ENCODE data around the gene RCE1.

The RCE1 gene

DNA sequence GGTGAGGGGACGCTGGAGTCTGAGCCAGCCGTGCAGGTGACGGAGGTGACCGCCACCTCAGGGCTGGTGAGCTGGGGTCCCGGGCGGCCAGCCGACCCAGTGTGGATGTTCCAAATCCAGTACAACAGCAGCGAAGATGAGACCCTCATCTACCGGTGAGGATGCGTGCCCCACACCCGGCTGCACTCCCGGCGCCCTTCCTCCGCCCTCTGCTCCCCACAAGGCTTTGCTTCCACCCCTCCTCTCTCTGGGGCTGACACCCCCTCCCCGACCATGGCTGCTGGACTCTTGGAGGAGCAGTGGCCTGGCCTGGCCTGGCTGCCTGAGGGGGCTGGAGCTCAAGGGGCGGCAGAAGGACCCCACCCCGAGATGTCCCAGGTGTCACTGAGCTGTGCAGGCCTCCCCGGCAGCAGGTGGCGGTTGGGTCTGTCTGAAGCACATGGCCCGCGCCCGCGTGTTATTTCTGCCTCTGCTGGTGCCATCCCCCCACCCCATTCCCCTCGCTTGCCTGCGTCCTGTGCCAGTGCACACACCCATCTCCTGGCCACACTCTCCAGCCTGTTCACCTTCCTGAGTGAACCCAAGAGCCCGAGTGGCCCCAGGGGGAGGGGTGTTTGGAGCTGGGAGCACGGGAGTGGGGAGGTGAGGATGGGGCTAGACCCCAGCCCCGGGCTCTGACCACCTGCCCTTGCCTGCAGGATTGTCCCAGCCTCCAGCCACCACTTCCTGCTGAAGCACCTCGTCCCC, 15.9 kb downstream of the RCE1 start:
- Histone ChIP-seq H3K4me1 (ENCODE audit: control insufficient read depth, insufficient read depth, low read length) (no peaks in the 10 kb centered on the region), H3K36me3 (ENCODE audit: control insufficient read depth in 2 of 2, insufficient read depth in 1 of 2, low read length in 2 of 2) (peaks cover 0 to 19% of the 10 kb centered on the region in 2 experiments; a peak in 1 of 3 replicates), H3K4me3 (ENCODE audit: low read depth, low read length) (no peak overlapping the region), H3K27ac (ENCODE audit: extremely low read depth, low read depth, low read length) (no peak overlapping the region), H3K9me3 (ENCODE audit: control insufficient read depth, insufficient read depth, low read depth, low read length) (no peaks in the 10 kb centered on the region)
- ChIA-PET POLR2A (no interaction called here), CTCF (interaction anchor here (0.6 to 1.4 kb wide), 2 partner anchors 15 to 164 kb away, joined by 3 to 4 read pairs; partner anchors contain the start of gene RCE1)
- TF ChIP-seq IKZF3 (tag by site-specific recombination; IDR thresholded peaks at IDR 0.05) = no peak
- TF ChIP-seq BCL11B (tag by site-specific recombination; IDR thresholded peaks at IDR 0.05; ENCODE audit: low read depth) = 0 out of 2 replicates have a peak, but pooled peaks have one; percentile 17
- TF ChIP-seq ZNF391 (tag by site-specific recombination; IDR thresholded peaks at IDR 0.05; ENCODE audit: borderline replicate concordance, low read depth) = no peak
- TF ChIP-seq, protein P1, sequence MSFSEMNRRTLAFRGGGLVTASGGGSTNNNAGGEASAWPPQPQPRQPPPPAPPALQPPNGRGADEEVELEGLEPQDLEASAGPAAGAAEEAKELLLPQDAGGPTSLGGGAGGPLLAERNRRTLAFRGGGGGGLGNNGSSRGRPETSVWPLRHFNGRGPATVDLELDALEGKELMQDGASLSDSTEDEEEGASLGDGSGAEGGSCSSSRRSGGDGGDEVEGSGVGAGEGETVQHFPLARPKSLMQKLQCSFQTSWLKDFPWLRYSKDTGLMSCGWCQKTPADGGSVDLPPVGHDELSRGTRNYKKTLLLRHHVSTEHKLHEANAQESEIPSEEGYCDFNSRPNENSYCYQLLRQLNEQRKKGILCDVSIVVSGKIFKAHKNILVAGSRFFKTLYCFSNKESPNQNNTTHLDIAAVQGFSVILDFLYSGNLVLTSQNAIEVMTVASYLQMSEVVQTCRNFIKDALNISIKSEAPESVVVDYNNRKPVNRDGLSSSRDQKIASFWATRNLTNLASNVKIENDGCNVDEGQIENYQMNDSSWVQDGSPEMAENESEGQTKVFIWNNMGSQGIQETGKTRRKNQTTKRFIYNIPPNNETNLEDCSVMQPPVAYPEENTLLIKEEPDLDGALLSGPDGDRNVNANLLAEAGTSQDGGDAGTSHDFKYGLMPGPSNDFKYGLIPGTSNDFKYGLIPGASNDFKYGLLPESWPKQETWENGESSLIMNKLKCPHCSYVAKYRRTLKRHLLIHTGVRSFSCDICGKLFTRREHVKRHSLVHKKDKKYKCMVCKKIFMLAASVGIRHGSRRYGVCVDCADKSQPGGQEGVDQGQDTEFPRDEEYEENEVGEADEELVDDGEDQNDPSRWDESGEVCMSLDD (tag by site-specific recombination; IDR thresholded peaks at IDR 0.05) = no peak
- no peak for TF ChIP-seq ZNF302 (tag by site-specific recombination; IDR thresholded peaks at IDR 0.05; ENCODE audit: low read depth)
- no peak for TF ChIP-seq ZNF791 (tag by site-specific recombination; IDR thresholded peaks at IDR 0.05)
- no peak for TF ChIP-seq ZNF530 (tag by site-specific recombination; IDR thresholded peaks at IDR 0.05; ENCODE audit: low read depth)
- TF ChIP-seq KLF7 (tag by site-specific recombination; IDR thresholded peaks at IDR 0.05; ENCODE audit: borderline replicate concordance) = no peak

DNA sequence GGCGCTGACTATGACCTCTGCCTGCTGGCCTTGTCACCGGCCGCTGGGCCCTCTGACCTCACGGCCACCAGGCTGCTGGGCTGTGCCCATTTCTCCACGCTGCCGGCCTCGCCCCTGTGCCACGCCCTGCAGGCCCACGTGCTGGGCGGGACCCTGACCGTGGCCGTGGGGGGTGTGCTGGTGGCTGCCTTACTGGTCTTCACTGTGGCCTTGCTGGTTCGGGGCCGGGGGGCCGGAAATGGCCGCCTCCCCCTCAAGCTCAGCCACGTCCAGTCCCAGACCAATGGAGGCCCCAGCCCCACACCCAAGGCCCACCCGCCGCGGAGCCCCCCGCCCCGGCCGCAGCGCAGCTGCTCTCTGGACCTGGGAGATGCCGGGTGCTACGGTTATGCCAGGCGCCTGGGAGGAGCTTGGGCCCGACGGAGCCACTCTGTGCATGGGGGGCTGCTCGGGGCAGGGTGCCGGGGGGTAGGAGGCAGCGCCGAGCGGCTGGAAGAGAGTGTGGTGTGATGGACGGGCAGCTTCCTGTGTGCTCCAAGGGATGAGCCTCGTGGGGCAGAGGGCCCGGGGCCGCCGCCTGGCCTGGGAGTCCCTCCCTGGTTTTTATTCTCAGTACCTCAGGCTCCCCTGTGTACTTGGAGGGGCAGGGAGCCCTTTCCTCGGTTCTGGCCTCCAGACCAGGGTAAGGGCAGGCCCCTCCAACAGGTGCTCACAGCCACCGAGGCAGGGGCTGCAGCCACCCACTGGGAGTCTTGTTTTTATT, 16.6 kb downstream of the RCE1 start:
- H3K4me1 ChIP-seq (ENCODE audit: control insufficient read depth, insufficient read depth, low read length) = no peaks in the 10 kb centered on the region
- no peaks in the 10 kb centered on the region for H3K9me3 ChIP-seq (ENCODE audit: control insufficient read depth, insufficient read depth, low read depth, low read length)
- no peak overlapping the region for H3K4me3 ChIP-seq (ENCODE audit: low read depth, low read length)
- H3K27ac ChIP-seq (ENCODE audit: extremely low read depth, low read depth, low read length) = no peak overlapping the region
- no peak for TF ChIP-seq ZNF157 (tag by site-specific recombination; IDR thresholded peaks at IDR 0.05)
- peak; percentile 79; the same call in 1 of the 2 replicates for TF ChIP-seq KLF8 (tag by site-specific recombination; IDR thresholded peaks at IDR 0.05)
- TF ChIP-seq ZNF501 (tag by site-specific recombination; IDR thresholded peaks at IDR 0.05) = no peak
- peak; percentile 93 for TF ChIP-seq KLF1 (tag by site-specific recombination; IDR thresholded peaks at IDR 0.05)
- TF ChIP-seq ZNF274 (IDR thresholded peaks at IDR 0.05; ENCODE audit: low read length) = no peak
- no peak for TF ChIP-seq ZNF274 (tag by site-specific recombination; IDR thresholded peaks at IDR 0.05; ENCODE audit: borderline replicate concordance)
- TF ChIP-seq ZNF555 (tag by site-specific recombination; conservative IDR thresholded peaks at IDR 0.05) = no peak
- no peak for TF ChIP-seq ZNF549 (tag by site-specific recombination; IDR thresholded peaks at IDR 0.05)
- TF ChIP-seq ZNF112 (tag by site-specific recombination; IDR thresholded peaks at IDR 0.05) = no peak
- ChIA-PET POLR2A (no interaction called here), CTCF (interaction anchor here (0.6 kb wide), 1 partner anchor 165 kb away, joined by 4 read pairs; no protein-coding TSS in a partner anchor)
- peaks cover 0 to 19% of the 10 kb centered on the region in 2 experiments; a peak in 1 of 3 replicates for H3K36me3 ChIP-seq (ENCODE audit: control insufficient read depth in 2 of 2, insufficient read depth in 1 of 2, low read length in 2 of 2)

DNA sequence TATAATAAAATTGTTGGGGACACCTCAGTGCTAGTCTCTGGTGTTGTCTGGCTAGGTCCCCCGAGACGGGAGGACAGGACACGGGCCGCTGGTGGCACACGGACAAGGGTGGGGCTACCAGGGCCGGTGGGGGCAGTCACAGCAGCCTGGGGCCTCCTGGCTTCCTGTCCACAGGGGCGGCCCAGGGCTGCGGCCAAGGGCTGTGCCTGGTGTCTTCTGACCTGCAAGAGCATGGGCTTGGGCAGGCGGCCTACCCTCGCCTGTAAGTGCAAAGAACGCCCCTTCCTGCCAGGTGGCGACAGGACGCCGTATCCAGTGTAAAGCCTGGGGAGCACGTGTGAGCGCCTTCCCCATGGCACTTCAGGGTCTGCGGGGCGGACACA, 17.2 kb downstream of the RCE1 start:
- H3K4me1 ChIP-seq (ENCODE audit: control insufficient read depth, insufficient read depth, low read length) = no peaks in the 10 kb centered on the region
- POLR2A ChIA-PET = no interaction called here
- H3K36me3 ChIP-seq (ENCODE audit: control insufficient read depth in 2 of 2, insufficient read depth in 1 of 2, low read length in 2 of 2) = peaks cover 0 to 19% of the 10 kb centered on the region in 2 experiments; a peak in 1 of 3 replicates
- no peaks in the 10 kb centered on the region for H3K9me3 ChIP-seq (ENCODE audit: control insufficient read depth, insufficient read depth, low read depth, low read length)
- H3K4me3 ChIP-seq (ENCODE audit: low read depth, low read length) = no peak overlapping the region
- no peak overlapping the region for H3K27ac ChIP-seq (ENCODE audit: extremely low read depth, low read depth, low read length)
- CTCF ChIA-PET = no interaction called here
- TF ChIP-seq ZNF791 (tag by site-specific recombination; IDR thresholded peaks at IDR 0.05) = no peak
- no peak for TF ChIP-seq ZNF132 (tag by site-specific recombination; IDR thresholded peaks at IDR 0.05; ENCODE audit: borderline replicate concordance)
- no peak for TF ChIP-seq ZNF394 (tag by site-specific recombination; IDR thresholded peaks at IDR 0.05; ENCODE audit: borderline replicate concordance)
- TF ChIP-seq ZBTB1 (tag by site-specific recombination; IDR thresholded peaks at IDR 0.05) = no peak
- no peak for TF ChIP-seq ZNF473 (tag by site-specific recombination; IDR thresholded peaks at IDR 0.05)
- no peak for TF ChIP-seq ZNF114 (tag by site-specific recombination; IDR thresholded peaks at IDR 0.05)
- TF ChIP-seq ZNF555 (tag by site-specific recombination; conservative IDR thresholded peaks at IDR 0.05) = no peak
- TF ChIP-seq ZNF747 (tag by site-specific recombination; IDR thresholded peaks at IDR 0.05) = no peak
- no peak for TF ChIP-seq ZNF214 (tag by site-specific recombination; IDR thresholded peaks at IDR 0.05; ENCODE audit: borderline replicate concordance)
- no peak for TF ChIP-seq SP2 (tag by site-specific recombination; IDR thresholded peaks at IDR 0.05)
- TF ChIP-seq OVOL3 (tag by site-specific recombination; IDR thresholded peaks at IDR 0.05) = no peak
- TF ChIP-seq, protein P2, sequence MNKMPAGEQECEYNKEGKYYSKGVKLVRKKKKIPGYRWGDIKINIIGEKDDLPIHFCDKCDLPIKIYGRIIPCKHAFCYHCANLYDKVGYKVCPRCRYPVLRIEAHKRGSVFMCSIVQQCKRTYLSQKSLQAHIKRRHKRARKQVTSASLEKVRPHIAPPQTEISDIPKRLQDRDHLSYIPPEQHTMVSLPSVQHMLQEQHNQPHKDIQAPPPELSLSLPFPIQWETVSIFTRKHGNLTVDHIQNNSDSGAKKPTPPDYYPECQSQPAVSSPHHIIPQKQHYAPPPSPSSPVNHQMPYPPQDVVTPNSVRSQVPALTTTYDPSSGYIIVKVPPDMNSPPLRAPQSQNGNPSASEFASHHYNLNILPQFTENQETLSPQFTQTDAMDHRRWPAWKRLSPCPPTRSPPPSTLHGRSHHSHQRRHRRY (tag by site-specific recombination; IDR thresholded peaks at IDR 0.05) = no peak
- no peak for TF ChIP-seq ZNF623 (tag by site-specific recombination; IDR thresholded peaks at IDR 0.05)
